OCI-LY3 (cell line): ENCODE data around the gene HACD2.

ENCODE experiments used
- CTCF ChIP-seq: fragments of 200-600, 300-600 bp; sonication (generic); IDR thresholded peaks from 2 replicates; pipeline ENCODE4 v1.5.1; 2014; ENCODE audit warnings: antibody characterized with exemption, low read length, low read depth
- EZH2phosphoT487 ChIP-seq: fragments of 200-600 bp; shearing (Covaris generic); IDR thresholded peaks from 2 replicates; pipeline ENCODE4 v1.6.1; 2018; ENCODE audit warnings: antibody characterized with exemption, mixed run types, low read depth

DNA sequence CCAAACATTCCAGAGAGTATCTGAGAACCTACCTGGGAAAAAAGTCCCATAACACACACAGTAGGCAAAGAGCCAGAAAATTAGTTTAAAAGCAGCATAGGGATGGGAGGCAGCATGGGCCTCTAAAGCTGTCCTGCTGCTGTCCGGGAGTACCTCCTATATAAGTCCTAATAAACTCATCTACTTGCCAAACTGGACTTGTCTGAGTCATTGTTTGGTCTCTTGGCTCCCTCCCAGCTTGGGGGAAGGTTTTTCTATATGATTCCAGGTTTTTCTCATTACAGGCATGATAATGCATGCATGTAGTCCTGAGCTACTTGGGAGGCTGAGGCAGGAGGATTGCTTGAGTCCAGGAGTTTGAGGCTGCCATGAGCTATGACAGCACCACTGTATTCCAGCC lies 17.5 kb upstream of the HACD2 start:
- TF ChIP-seq CTCF (no peak), EZH2phosphoT487 (no peak)
